Measurements from ENCODE around the gene FCN1. TPM values are rescaled to one million over a fixed set of nuclear protein-coding genes. Genes with fewer than 3 reads are reported as not detected.

Gene FCN1
- total RNA-seq, 1 donor, result not detected

GRCh38 chr9:134897584-134898170, 20.0 kb downstream of the FCN1 start:
- DNase-seq (ENCODE audit: low read depth), result no peak

DNA sequence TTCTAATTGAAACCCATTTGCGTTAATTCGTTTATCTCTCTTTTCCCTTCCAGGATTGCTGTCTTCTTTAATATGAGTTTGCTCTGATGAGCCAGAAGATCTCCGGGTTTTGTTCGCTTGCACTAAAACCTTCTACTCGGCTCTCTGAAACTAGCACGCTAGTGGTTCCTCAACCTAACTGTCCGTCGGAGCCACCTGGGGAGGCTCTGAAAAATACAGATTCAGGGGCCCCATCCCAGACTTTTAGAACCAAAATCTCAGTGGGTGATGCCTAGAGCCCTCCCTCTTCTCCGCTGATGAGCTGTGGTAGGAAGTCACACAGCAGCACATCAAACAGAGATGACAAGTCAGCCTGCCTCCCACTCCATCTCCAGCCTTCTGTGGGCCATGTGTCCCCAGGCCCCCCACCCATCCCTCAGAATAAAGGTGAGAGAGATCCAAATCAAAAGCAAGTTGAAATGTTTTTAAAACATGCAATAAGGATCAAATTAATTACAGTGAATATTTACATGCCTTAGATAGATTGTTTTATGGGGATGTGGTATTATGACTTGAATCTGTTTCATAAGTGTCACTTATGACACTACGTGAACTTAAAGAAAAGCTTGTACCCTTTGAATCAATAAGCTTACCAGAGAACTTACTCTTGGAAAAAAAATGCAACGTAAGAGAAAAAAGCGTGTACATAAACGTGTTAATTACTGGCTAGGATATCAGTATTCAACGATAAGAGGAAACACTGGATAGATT, 20.7 kb downstream of the FCN1 start:
- no peak for DNase-seq (ENCODE audit: low read depth)
- H3K4me3 ChIP-seq (ENCODE audit: low read depth, low read length), result no peak overlapping the region
- no peak for TF ChIP-seq CTCF (IDR thresholded peaks at IDR 0.05; ENCODE audit: insufficient read depth, low read depth, low read length)

More at GRCh38 chr9:134897584-134898170, 20.0 kb downstream of the FCN1 start:
- H3K4me3 ChIP-seq (ENCODE audit: low read depth, low read length), result no peak overlapping the region
- TF ChIP-seq CTCF (IDR thresholded peaks at IDR 0.05; ENCODE audit: insufficient read depth, low read depth, low read length), result no peak

DNA sequence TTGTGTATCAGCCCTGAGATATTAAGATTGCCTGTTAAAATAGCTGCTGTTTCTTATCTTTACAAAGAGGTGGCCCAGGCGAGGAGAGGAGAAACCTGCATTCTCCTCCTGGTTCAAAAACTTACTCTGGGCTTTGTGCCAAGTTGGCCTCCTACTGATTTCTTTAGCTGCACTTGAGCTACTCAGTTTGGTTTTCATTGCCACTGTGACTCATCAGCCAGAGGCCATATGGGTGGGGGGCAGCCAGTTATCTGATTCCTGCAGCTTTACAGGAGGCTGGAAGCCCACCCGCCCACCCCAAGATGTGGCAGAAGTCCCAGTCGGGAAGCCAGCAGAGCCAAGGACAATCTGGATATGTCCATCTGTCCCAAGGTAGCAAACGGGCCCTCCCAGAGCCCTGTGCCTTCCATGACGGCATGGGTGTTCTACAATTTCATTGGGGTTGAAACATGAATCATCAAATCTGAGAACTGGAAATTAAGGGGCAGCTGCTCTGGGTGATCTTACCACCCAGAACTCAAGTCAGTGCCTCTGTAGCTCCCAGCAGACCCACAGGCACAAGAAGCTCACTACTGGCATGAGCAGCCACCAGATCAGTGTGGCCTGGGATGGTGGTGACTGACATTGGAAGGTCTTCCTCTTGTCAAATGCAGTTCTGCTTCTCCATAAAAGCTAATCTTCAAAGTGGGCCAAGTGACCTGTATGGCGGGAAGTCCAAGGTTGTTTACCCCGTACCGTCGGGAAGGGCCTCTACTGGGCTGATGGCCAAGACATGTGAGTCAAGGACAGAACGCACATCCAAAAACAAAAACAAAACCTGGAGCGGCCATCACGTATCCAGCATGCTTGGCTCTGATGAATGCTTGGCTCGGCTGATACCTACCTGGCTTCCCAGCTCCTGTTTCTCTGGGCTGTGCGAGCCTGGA, 21.5 kb downstream of the FCN1 start:
- DNase-seq (ENCODE audit: low read depth), result peak; percentile 76
- no peak overlapping the region for H3K4me3 ChIP-seq (ENCODE audit: low read depth, low read length)
- TF ChIP-seq CTCF (IDR thresholded peaks at IDR 0.05; ENCODE audit: insufficient read depth, low read depth, low read length), result no peak

DNA sequence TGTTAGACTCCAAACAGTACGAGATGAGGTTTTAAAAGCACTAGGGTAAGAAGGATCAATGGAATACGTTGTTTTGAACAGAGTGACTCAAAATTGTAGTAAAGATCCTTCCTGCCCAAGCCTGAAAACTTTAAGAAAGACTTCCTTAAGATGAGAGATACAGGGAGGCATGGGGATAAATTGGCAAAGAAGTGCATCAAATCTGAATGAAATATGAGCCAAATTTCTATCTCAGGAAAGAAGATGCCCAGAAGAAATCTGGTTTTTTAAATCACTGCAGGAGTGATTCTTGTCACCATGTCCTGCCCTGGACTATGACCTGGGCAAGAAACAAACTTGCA, 22.2 kb downstream of the FCN1 start:
- H3K4me3 ChIP-seq (ENCODE audit: low read depth, low read length), result no peak overlapping the region
- no peak for TF ChIP-seq CTCF (IDR thresholded peaks at IDR 0.05; ENCODE audit: insufficient read depth, low read depth, low read length)
- DNase-seq (ENCODE audit: low read depth), result no peak

GRCh38 chr9:134895097-134895496, 22.6 kb downstream of the FCN1 start:
- no peak for DNase-seq (ENCODE audit: low read depth)
- H3K4me3 ChIP-seq (ENCODE audit: low read depth, low read length), result no peak overlapping the region
- no peak for TF ChIP-seq CTCF (IDR thresholded peaks at IDR 0.05; ENCODE audit: insufficient read depth, low read depth, low read length)

GRCh38 chr9:134894136-134894860, 23.4 kb downstream of the FCN1 start:
- DNase-seq (ENCODE audit: low read depth), result no peak
- TF ChIP-seq CTCF (IDR thresholded peaks at IDR 0.05; ENCODE audit: insufficient read depth, low read depth, low read length), result no peak
- no peak overlapping the region for H3K4me3 ChIP-seq (ENCODE audit: low read depth, low read length)

Data from fibroblast of villous mesenchyme (primary cell).